IMR-90 (cell line): ENCODE results near the gene ACAD10. TPM values are rescaled to one million over a fixed set of nuclear protein-coding genes. Genes with fewer than 3 reads are reported as not detected.

Experiments used
- ATAC-seq: fragments of 200-7000 bp; cut with Tn5 transposase; 2 replicates; pipeline ENCODE4 v1.9.1; 2020; ENCODE audit warnings: low read depth, mild to moderate bottlenecking, moderate library complexity
- BruUV-seq: library from RNA; stranded (reverse); fragments of 400-500 nt; replicated peaks from 2 replicates; lab custom pipeline; 2021; lab: Mats Ljungman, UMichigan
- CTCF ChIA-PET: fragments of 300-600 bp; formaldehyde crosslinking; extraction: SDS; loops from one replicate; lab custom pipeline; 2021; ENCODE audit warnings: antibody characterized with exemption; lab: Yijun Ruan, JAX
- POLR2A ChIA-PET: fragments of 300-600 bp; sonication (Branson Sonifier 250); formaldehyde crosslinking; loops from one replicate; lab custom pipeline; 2022; ENCODE audit warnings: antibody characterized with exemption; ENCODE audit not compliant: unreplicated experiment; lab: Charles Lee
- DNase-seq: peaks from one replicate; pipeline ENCODE4 v3.0.0; 2013
- H2AFZ ChIP-seq: replicated peaks from 2 replicates; pipeline ENCODE3; 2013; ENCODE audit warnings: low read length, mild to moderate bottlenecking; ENCODE audit not compliant: poor library complexity
- H2AK5ac ChIP-seq: 2 replicates; pipeline ENCODE4 v1.6.1; 2013; ENCODE audit warnings: low read depth, low read length, inconsistent platforms
- H2AK9ac ChIP-seq: replicated peaks from 2 replicates; pipeline ENCODE3; 2013; ENCODE audit warnings: mild to moderate bottlenecking, low read depth, low read length, moderate library complexity; ENCODE audit not compliant: poor library complexity
- H2BK120ac ChIP-seq: 2 replicates; pipeline ENCODE4 v1.6.1; 2013; ENCODE audit warnings: low read depth, low read length, inconsistent platforms
- H2BK15ac ChIP-seq: 3 replicates; pipeline ENCODE4 v1.6.1; 2013; ENCODE audit warnings: low read depth, low read length, inconsistent platforms
- H2BK20ac ChIP-seq: 2 replicates; pipeline ENCODE4 v1.6.1; 2013; ENCODE audit warnings: low read depth, mild to moderate bottlenecking, inconsistent platforms, low read length, moderate library complexity
- H2BK5ac ChIP-seq: 2 replicates; pipeline ENCODE4 v1.6.1; 2013; ENCODE audit warnings: mild to moderate bottlenecking, low read depth, low read length, inconsistent platforms; ENCODE audit not compliant: poor library complexity, severe bottlenecking
- H3K14ac ChIP-seq: replicated peaks from 2 replicates; pipeline ENCODE4 v1.6.1; 2013; ENCODE audit warnings: low read depth, low read length, inconsistent platforms
- H3K18ac ChIP-seq: 2 replicates; pipeline ENCODE4 v1.6.1; 2013; ENCODE audit warnings: low read depth, low read length, control low read depth
- H3K23ac ChIP-seq: 2 replicates; pipeline ENCODE4 v1.6.1; 2013; ENCODE audit warnings: low read depth, low read length, inconsistent platforms
- H3K27ac ChIP-seq: 2 replicates; pipeline ENCODE4 v1.5.1; 2013; ENCODE audit warnings: mild to moderate bottlenecking, control low read depth, low read length; ENCODE audit not compliant: insufficient read depth
- H3K27me3 ChIP-seq: 2 replicates; pipeline ENCODE4 v1.6.1; 2013; ENCODE audit warnings: low read length; ENCODE audit not compliant: control insufficient read depth, insufficient read depth
- H3K36me3 ChIP-seq: 2 replicates; pipeline ENCODE4 v1.6.1; 2013; ENCODE audit warnings: low read length, mixed read lengths; ENCODE audit not compliant: control insufficient read depth, insufficient read depth
- H3K4ac ChIP-seq: 2 replicates; pipeline ENCODE4 v1.6.1; 2013; ENCODE audit warnings: low read depth, low read length, inconsistent platforms
- H3K4me1 ChIP-seq: 2 replicates; pipeline ENCODE4 v1.6.1; 2013; ENCODE audit warnings: low read length, mixed read lengths; ENCODE audit not compliant: control insufficient read depth, insufficient read depth
- H3K4me2 ChIP-seq: 2 replicates; pipeline ENCODE4 v1.6.1; 2013; ENCODE audit warnings: low read depth, mild to moderate bottlenecking, control low read depth, low read length, moderate library complexity
- H3K4me3 ChIP-seq: 2 replicates; pipeline ENCODE4 v1.5.1; 2013; ENCODE audit warnings: low read depth, mild to moderate bottlenecking, control low read depth, low read length, moderate library complexity; ENCODE audit not compliant: insufficient read depth
- H3K56ac ChIP-seq: 2 replicates; pipeline ENCODE4 v1.6.1; 2013; ENCODE audit warnings: low read length, inconsistent platforms; ENCODE audit not compliant: insufficient read depth; ENCODE audit errors: extremely low read depth
- H3K79me1 ChIP-seq, 2 experiments: 2 replicates each; pipeline ENCODE4 v1.6.1; 2013; ENCODE audit warnings: low read length in 2 of 2, inconsistent platforms in 1 of 2, low read depth in 1 of 2
- H3K9ac ChIP-seq: 2 replicates; pipeline ENCODE4 v1.6.1; 2013; ENCODE audit warnings: low read depth, low read length, control low read depth
- H3K9me1 ChIP-seq: 2 replicates; pipeline ENCODE4 v1.6.1; 2013; ENCODE audit warnings: low read length, inconsistent platforms; ENCODE audit not compliant: insufficient read depth
- H3K9me3 ChIP-seq: 2 replicates; pipeline ENCODE4 v1.6.1; 2013; ENCODE audit warnings: low read length; ENCODE audit not compliant: control insufficient read depth, insufficient read depth
- H4K20me1 ChIP-seq: 2 replicates; pipeline ENCODE4 v1.6.1; 2013; ENCODE audit warnings: low read length, inconsistent platforms; ENCODE audit not compliant: insufficient read depth
- H4K5ac ChIP-seq: 2 replicates; pipeline ENCODE4 v1.6.1; 2013; ENCODE audit warnings: mild to moderate bottlenecking, low read depth, low read length, control low read depth
- H4K8ac ChIP-seq, 2 experiments: 2 replicates each; pipeline ENCODE4 v1.6.1; 2013; ENCODE audit warnings: low read depth in 2 of 2, low read length in 2 of 2, control low read depth in 1 of 2, inconsistent platforms in 1 of 2
- H4K91ac ChIP-seq: 2 replicates; pipeline ENCODE4 v1.6.1; 2013; ENCODE audit warnings: low read depth, low read length, inconsistent platforms; ENCODE audit not compliant: insufficient read depth
- MAZ ChIP-seq: IDR thresholded peaks from 2 replicates; pipeline ENCODE4 v1.6.1; 2012; ENCODE audit warnings: low read depth, mild to moderate bottlenecking, low read length, improper control_type of control experiment, moderate library complexity, borderline replicate concordance
- WGBS, 2 experiments: methylation state at CpG; one replicate each; pipeline versions ENCODE4 v1.1.5 to v1.1.7; 2013; ENCODE audit warnings: missing lambda C conversion rate in 2 of 2; ENCODE audit not compliant: insufficient read length in 1 of 2; ENCODE audit errors: extremely low coverage in 2 of 2; 5-methylcytosine and 5-hydroxymethylcytosine counted together
- dilution Hi-C: fragments of 300-500 bp; cut with HindIII; formaldehyde crosslinking; loops from one replicate; pipeline ENCODE4 v1.14.3; 2018; ENCODE audit warnings: low sequenced_read_pairs; ENCODE audit not compliant: unreplicated experiment
- in situ Hi-C: fragments of 300-500 bp; cut with MboI; formaldehyde crosslinking; loops from 3 replicates; pipeline ENCODE4 v1.14.3; 2019; ENCODE audit warnings: low sequenced_read_pairs, inconsistent platforms, mixed read lengths
- intact Hi-C: fragments of 100-400 bp; cut with micrococcal nuclease; formaldehyde crosslinking; loops from 2 replicates; pipeline ENCODE4 v1.10.0; 2022
- polyA plus RNA-seq, 3 experiments: library from polyadenylated mRNA; depleted of rRNA; stranded (reverse); fragments of >200 nt; gene quantifications; 2 replicates each; pipeline ENCODE4 v1.2.3, GENCODE V29; 2012; ENCODE audit warnings: low replicate concordance in 1 of 3
- total RNA-seq: library from RNA; depleted of rRNA; stranded (reverse); fragments of >200 nt; gene quantifications from 2 replicates; pipeline ENCODE4 v1.2.3, GENCODE V29; 2012

The ACAD10 gene
- total and polyA plus RNA-seq, 2 of the 4 experiments (the other 2 are of a cell fraction), result 12.4 to 21.0 TPM

GRCh38 chr12:111780615-111781014 is 94.8 kb downstream of the ACAD10 start:
- no peaks in the 10 kb centered on the region for H3K27me3 ChIP-seq
- no peak overlapping the region for H3K4me3 ChIP-seq
- no peak overlapping the region for H3K27ac ChIP-seq
- H3K18ac ChIP-seq, result no peak overlapping the region
- TF ChIP-seq MAZ, result no peak
- no peak overlapping the region for H3K23ac ChIP-seq
- H4K91ac ChIP-seq, result no peak overlapping the region
- no peak overlapping the region for H3K4me2 ChIP-seq
- H4K20me1 ChIP-seq, result peaks cover 11% of the 10 kb centered on the region; the same call in 1 of the 2 replicates
- intact Hi-C loops, result no loop called here
- no peak overlapping the region for H2AK9ac ChIP-seq
- WGBS, 2 experiments, result no CpG with 5 or more reads among the region's 5 CpGs
- no peak overlapping the region for H2BK20ac ChIP-seq
- dilution Hi-C loops, result no loop called here
- no peak overlapping the region for H2AK5ac ChIP-seq
- H4K8ac ChIP-seq, result no peak overlapping the region
- peaks cover 5 to 37% of the 10 kb centered on the region in 2 experiments; a peak in 3 of 4 replicates for H3K79me1 ChIP-seq
- BruUV-seq, result no TSS peak
- CTCF ChIA-PET, result no interaction called here
- H3K56ac ChIP-seq, result no peak overlapping the region
- H3K14ac ChIP-seq, result no peak overlapping the region
- H2BK5ac ChIP-seq, result no peak overlapping the region
- H3K36me3 ChIP-seq, result peaks cover 61% of the 10 kb centered on the region
- no peak overlapping the region for H3K4ac ChIP-seq
- peaks cover 21% of the 10 kb centered on the region; the same call in 1 of the 2 replicates for H3K9me1 ChIP-seq
- no peak overlapping the region for H3K9ac ChIP-seq
- H3K4me1 ChIP-seq, result peaks cover 14% of the 10 kb centered on the region
- H2BK120ac ChIP-seq, result no peak overlapping the region
- no peak for ATAC-seq
- no peak for DNase-seq
- POLR2A ChIA-PET, result no interaction called here
- in situ Hi-C loops, result no loop called here
- H3K9me3 ChIP-seq, result peaks cover 3% of the 10 kb centered on the region; the same call in 1 of the 2 replicates
- H2AFZ ChIP-seq, result no peak overlapping the region
- H2BK15ac ChIP-seq, result no peak overlapping the region
- no peak overlapping the region for H4K5ac ChIP-seq
